Peyer's patch (tissue), 4 donors: Measurements from ENCODE around the gene OR2Z1.
"Not testable (repeated sequence)": the region's sequence is repeated elsewhere in the genome, so short reads cannot be mapped to it uniquely, and the experiment has no call there.

Experiments
- CTCF ChIP-seq, 6 experiments: fragments of 450-650 bp in 4 of 6; fragments of 200-600 bp in 2 of 6; sonication (generic) in 1 of 6; IDR thresholded peaks; one replicate each; pipeline ENCODE4 v1.5.1; 2017 to 2019; ENCODE audit warnings: antibody characterized with exemption in 6 of 6, mild to moderate bottlenecking in 3 of 6, moderate library complexity in 1 of 6
- POLR2A ChIP-seq, 2 donors: fragments of 450-650 bp; IDR thresholded peaks; one replicate each; pipeline ENCODE4 v1.5.1; 2017; ENCODE audit warnings: antibody characterized with exemption in 2 of 2, mild to moderate bottlenecking in 2 of 2, moderate library complexity in 2 of 2

- not testable (repeated sequence) for TF ChIP-seq CTCF, POLR2A (IDR thresholded peaks at IDR 0.05)
Observed at GRCh38 chr19:8767257-8767656, 45.8 kb downstream of the OR2Z1 start.
